Endothelial cell of umbilical vein (primary cell): ENCODE measurements around the gene LPP. TPM values are rescaled to one million over a fixed set of nuclear protein-coding genes. Genes with fewer than 3 reads are reported as not detected.

Experiments
- BruUV-seq: library from RNA; stranded (reverse); fragments of 400-500 nt; replicated peaks from 2 replicates; lab custom pipeline; 2021; lab: Mats Ljungman, UMichigan
- CTCF ChIA-PET: fragments of 300-600, 350-600 bp; sonication (Branson Sonifier 250); formaldehyde crosslinking; loops from one replicate; lab custom pipeline; 2021; ENCODE audit warnings: antibody characterized with exemption, inconsistent platforms; lab: Charles Lee
- POLR2A ChIA-PET: fragments of 300-600, 350-600 bp; sonication (Branson Sonifier 250); formaldehyde crosslinking; loops from one replicate; lab custom pipeline; 2021; ENCODE audit warnings: antibody characterized with exemption, inconsistent platforms; lab: Charles Lee
- DNase-seq: peaks from one replicate; pipeline ENCODE4 v3.0.0-alpha.2; 2011; ENCODE audit warnings: low read depth, low spot score
- FAIRE-seq: peaks from 2 replicates; lab custom pipeline; 2011; peaks lifted over from hg19 to GRCh38; lab: Jason Lieb, UNC
- H2AFZ ChIP-seq: 2 replicates; pipeline ENCODE4 v1.6.0; 2012; ENCODE audit warnings: low read depth, low read length, control low read depth, inconsistent platforms
- H3K27ac ChIP-seq: 2 replicates; pipeline ENCODE4 v1.5.1; 2011; ENCODE audit warnings: low read depth, mild to moderate bottlenecking, control low read depth, low read length, moderate library complexity; ENCODE audit not compliant: insufficient read depth
- H3K27me3 ChIP-seq, 2 experiments: 2 replicates each; pipeline versions ENCODE4 v1.6.0 to v1.6.1; 2011; ENCODE audit warnings: low read length in 2 of 2, mixed read lengths in 1 of 2; ENCODE audit not compliant: control insufficient read depth in 2 of 2, insufficient read depth in 2 of 2
- H3K36me3 ChIP-seq, 2 experiments: 2 replicates in 1 of 2; 3 replicates in 1 of 2; pipeline ENCODE4 v1.5.1; 2011; ENCODE audit warnings: low read length in 2 of 2, mild to moderate bottlenecking in 1 of 2, moderate library complexity in 1 of 2; ENCODE audit not compliant: control insufficient read depth in 2 of 2, insufficient read depth in 2 of 2; ENCODE audit errors: extremely low read depth in 1 of 2
- H3K4me1 ChIP-seq: 3 replicates; pipeline ENCODE4 v1.5.1; 2011; ENCODE audit warnings: mild to moderate bottlenecking, low read length; ENCODE audit not compliant: control insufficient read depth, insufficient read depth; ENCODE audit errors: extremely low read depth
- H3K4me2 ChIP-seq: 2 replicates; pipeline ENCODE4 v1.6.1; 2011; ENCODE audit warnings: low read length, control low read depth, mixed read lengths; ENCODE audit not compliant: insufficient read depth
- H3K4me3 ChIP-seq, 3 experiments: fragments of 200-600 bp in 1 of 3; sonication (generic), shearing (Covaris generic) in 1 of 3; replicated peaks in 1 of 3; 2 replicates each; pipeline ENCODE4 v1.5.1; 2011 to 2016; ENCODE audit warnings: control low read depth in 3 of 3, low read length in 3 of 3, mild to moderate bottlenecking in 2 of 3, inconsistent platforms in 1 of 3, low read depth in 1 of 3, moderate library complexity in 1 of 3; ENCODE audit not compliant: insufficient read depth in 1 of 3
- H3K79me2 ChIP-seq: 2 replicates; pipeline ENCODE4 v1.6.0; 2012; ENCODE audit warnings: low read length, inconsistent platforms; ENCODE audit not compliant: control insufficient read depth, insufficient read depth
- H3K9ac ChIP-seq: replicated peaks from 2 replicates; pipeline ENCODE3; 2011; ENCODE audit warnings: low read length, control low read depth; ENCODE audit not compliant: insufficient read depth; ENCODE audit errors: extremely low read depth
- H3K9me1 ChIP-seq: replicated peaks from 3 replicates; pipeline ENCODE4 v1.6.0; 2011; ENCODE audit warnings: mild to moderate bottlenecking, low read length; ENCODE audit not compliant: control insufficient read depth, insufficient read depth; ENCODE audit errors: extremely low read depth
- H3K9me3 ChIP-seq: replicated peaks from 2 replicates; pipeline ENCODE4 v1.5.1; 2012; ENCODE audit warnings: low read length, inconsistent platforms; ENCODE audit not compliant: control insufficient read depth, insufficient read depth
- H4K20me1 ChIP-seq: replicated peaks from 2 replicates; pipeline ENCODE3; 2011; ENCODE audit warnings: mild to moderate bottlenecking, low read length; ENCODE audit not compliant: control insufficient read depth, insufficient read depth; ENCODE audit errors: extremely low read depth
- CTCF ChIP-seq, 2 donors: IDR thresholded peaks; 1 replicate in 1 of 2; 2 replicates in 1 of 2; pipeline ENCODE4 v1.5.1; 2011; ENCODE audit warnings: low read length in 2 of 2, mild to moderate bottlenecking in 2 of 2, moderate library complexity in 2 of 2, control low read depth in 1 of 2, inconsistent platforms in 1 of 2, low read depth in 1 of 2; ENCODE audit not compliant: insufficient read depth in 1 of 2; ENCODE audit errors: extremely low read depth in 1 of 2
- EZH2 ChIP-seq: IDR thresholded peaks from 2 replicates; pipeline ENCODE4 v1.6.1; 2012; ENCODE audit warnings: borderline replicate concordance, low read depth, mild to moderate bottlenecking, moderate library complexity, low read length, inconsistent platforms; ENCODE audit not compliant: severe bottlenecking
- FOS ChIP-seq: IDR thresholded peaks from 2 replicates; pipeline ENCODE4 v1.6.1; 2011; ENCODE audit warnings: mild to moderate bottlenecking, low read length, moderate library complexity, borderline replicate concordance; ENCODE audit not compliant: insufficient read depth
- GATA2 ChIP-seq: IDR thresholded peaks from 2 replicates; pipeline ENCODE4 v1.7.0; 2011; ENCODE audit warnings: low read depth, mild to moderate bottlenecking, moderate library complexity, mixed read lengths, low read length; ENCODE audit not compliant: insufficient read length, insufficient read depth
- JUN ChIP-seq: IDR thresholded peaks from 2 replicates; pipeline ENCODE4 v1.6.1; 2011; ENCODE audit warnings: borderline replicate concordance, low read depth; ENCODE audit not compliant: insufficient read length, insufficient read depth
- MAX ChIP-seq: IDR thresholded peaks from 2 replicates; pipeline ENCODE4 v1.6.1; 2011; ENCODE audit not compliant: insufficient read depth, insufficient read length
- MYC ChIP-seq: IDR thresholded peaks from one replicate; pipeline ENCODE4 v1.6.1; 2011; ENCODE audit warnings: mild to moderate bottlenecking, low read depth, low read length
- POLR2A ChIP-seq: IDR thresholded peaks from 2 replicates; pipeline ENCODE4 v1.6.1; 2012; ENCODE audit warnings: low read depth, mild to moderate bottlenecking, control low read depth, low read length
- POLR2AphosphoS5 ChIP-seq: IDR thresholded peaks from 2 replicates; pipeline ENCODE4 v1.6.1; 2012; ENCODE audit warnings: low read depth, mild to moderate bottlenecking, control low read depth, low read length, moderate library complexity; ENCODE audit not compliant: insufficient read depth
- dilution Hi-C: fragments of 300-500 bp; cut with MboI; formaldehyde crosslinking; loops from one replicate; pipeline ENCODE4 v1.15.0; 2019; ENCODE audit warnings: low sequenced_read_pairs; ENCODE audit not compliant: extremely low pct_ligation_motif_present
- intact Hi-C: fragments of 100-400 bp; cut with micrococcal nuclease; formaldehyde crosslinking; loops from one replicate; pipeline ENCODE4 v1.10.0; 2022
- polyA plus RNA-seq, 4 experiments: library from polyadenylated mRNA; depleted of rRNA in 3 of 4; stranded (reverse) in 3 of 4; unstranded in 1 of 4; fragments of >200 nt; gene quantifications; 2 replicates each; pipeline versions ENCODE4 v1.2.1 to v1.2.3, GENCODE V29; 2011 to 2012; ENCODE audit warnings: missing spikeins in 1 of 4
- total RNA-seq: library from RNA; stranded (reverse); gene quantifications from 2 replicates; pipeline ENCODE4 v1.2.3, GENCODE V29; 2021

Gene LPP
- total and polyA plus RNA-seq, 2 donors (not counting 3 experiments of a cell fraction or from before 2014, with no cell fraction given): 16.9 to 153 TPM

GRCh38 chr3:188605231-188605630 lies 451.3 kb downstream of the LPP start:
- no TSS peak for BruUV-seq
- dilution Hi-C loops: no loop called here
- Histone ChIP-seq H2AFZ (no peak overlapping the region), H3K27me3 (no peaks in the 10 kb centered on the region), H4K20me1 (no peaks in the 10 kb centered on the region), H3K36me3 (peaks cover 6 to 7% of the 10 kb centered on the region in 2 experiments), H3K9me3 (no peaks in the 10 kb centered on the region), H3K9me1 (no peaks in the 10 kb centered on the region), H3K4me3 (no peak overlapping the region), H3K4me2 (no peak overlapping the region), H3K27ac (no peak overlapping the region), H3K4me1 (no peaks in the 10 kb centered on the region), H3K9ac (no peak overlapping the region), H3K79me2 (no peaks in the 10 kb centered on the region)
- FAIRE-seq (no peak), DNase-seq (no peak)
- POLR2A ChIA-PET: no interaction called here
- CTCF ChIA-PET: no interaction called here
- intact Hi-C loops: no loop called here
- TF ChIP-seq MYC (no peak), MAX (no peak), EZH2 (no peak), FOS (no peak), JUN (no peak), POLR2A (no peak), GATA2 (no peak), CTCF (IDR thresholded peaks at IDR 0.05; ENCODE audit: extremely low read depth in 1 of 2, insufficient read depth in 1 of 2, low read depth in 1 of 2, low read length in 2 of 2) (no peak), POLR2AphosphoS5 (no peak)
